ENCODE data around the gene CLSTN3. TPM values are rescaled to one million over a fixed set of nuclear protein-coding genes. Genes with fewer than 3 reads are reported as not detected.
"Not testable (repeated sequence)": the region's sequence is repeated elsewhere in the genome, so short reads cannot be mapped to it uniquely, and the experiment has no call there.

CLSTN3 gene
- total and polyA plus RNA-seq, 2 donors (not counting 1 experiment from before 2014, with no cell fraction given): 11.9 to 23.5 TPM

- H3K36me3 ChIP-seq (ENCODE audit: control insufficient read depth, insufficient read depth, low read length): peaks cover 6% of the 10 kb centered on the region
- H4K20me1 ChIP-seq (ENCODE audit: control insufficient read depth, extremely low read depth, insufficient read depth, low read length): no peaks in the 10 kb centered on the region
- no peaks in the 10 kb centered on the region for H3K9me3 ChIP-seq (ENCODE audit: control insufficient read depth, insufficient read depth, low read depth, low read length)
- no peak overlapping the region for H3K9ac ChIP-seq (ENCODE audit: insufficient read depth, low read length)
- no peaks in the 10 kb centered on the region for H3K27me3 ChIP-seq (ENCODE audit: control insufficient read depth, insufficient read depth, low read length)
- peaks cover 5% of the 10 kb centered on the region for H3K4me1 ChIP-seq (ENCODE audit: control insufficient read depth, extremely low read depth, insufficient read depth, low read length)
- no peak overlapping the region for H3K4me3 ChIP-seq (replicated peaks in 1 of 4; ENCODE audit: control extremely low read depth in 1 of 4, insufficient read depth in 1 of 4, low read depth in 3 of 4, low read length in 4 of 4)
- no peak overlapping the region for H3K27ac ChIP-seq (ENCODE audit: insufficient read depth, low read length)
- H2AFZ ChIP-seq (ENCODE audit: low read length): no peak overlapping the region
- TF ChIP-seq EZH2 (IDR thresholded peaks at IDR 0.05; ENCODE audit: low read length, missing control alignments) (no peak), CTCF (conservative IDR thresholded peaks at IDR 0.05 in 1 of 2, IDR thresholded peaks at IDR 0.05 in 1 of 2; ENCODE audit: low read depth in 1 of 2, low read length in 2 of 2) (no peak)
- H3K4me2 ChIP-seq (ENCODE audit: extremely low read depth, insufficient read depth, low read length): no peak overlapping the region
- H3K79me2 ChIP-seq (ENCODE audit: control insufficient read depth, insufficient read depth, low read length): peaks cover 11% of the 10 kb centered on the region
- DNase-seq (ENCODE audit: low read depth in 2 of 2): no peak
These were observed 26.2 kb upstream of the CLSTN3 start for GRCh38 chr12:7103837-7104584.

- Histone ChIP-seq H4K20me1 (ENCODE audit: control insufficient read depth, extremely low read depth, insufficient read depth, low read length) (no peaks in the 10 kb centered on the region), H3K79me2 (ENCODE audit: control insufficient read depth, insufficient read depth, low read length) (peaks cover 11% of the 10 kb centered on the region), H2AFZ (ENCODE audit: low read length) (no peak overlapping the region), H3K9me3 (ENCODE audit: control insufficient read depth, insufficient read depth, low read depth, low read length) (no peaks in the 10 kb centered on the region), H3K4me2 (ENCODE audit: extremely low read depth, insufficient read depth, low read length) (no peak overlapping the region), H3K27ac (ENCODE audit: insufficient read depth, low read length) (no peak overlapping the region), H3K27me3 (ENCODE audit: control insufficient read depth, insufficient read depth, low read length) (no peaks in the 10 kb centered on the region), H3K4me3 (replicated peaks in 1 of 4; ENCODE audit: control extremely low read depth in 1 of 4, insufficient read depth in 1 of 4, low read depth in 3 of 4, low read length in 4 of 4) (no peak overlapping the region), H3K36me3 (ENCODE audit: control insufficient read depth, insufficient read depth, low read length) (peaks cover 1% of the 10 kb centered on the region), H3K4me1 (ENCODE audit: control insufficient read depth, extremely low read depth, insufficient read depth, low read length) (peaks cover 7% of the 10 kb centered on the region), H3K9ac (ENCODE audit: insufficient read depth, low read length) (no peak overlapping the region)
- no peak for TF ChIP-seq CTCF (conservative IDR thresholded peaks at IDR 0.05 in 1 of 2, IDR thresholded peaks at IDR 0.05 in 1 of 2; ENCODE audit: low read depth in 1 of 2, low read length in 2 of 2)
- DNase-seq (ENCODE audit: low read depth in 2 of 2): no peak
These were observed 24.1 kb upstream of the CLSTN3 start for GRCh38 chr12:7106082-7106481.

GRCh38 chr12:7107181-7107580 is 23.0 kb upstream of the CLSTN3 start:
- H4K20me1 ChIP-seq (ENCODE audit: control insufficient read depth, extremely low read depth, insufficient read depth, low read length); H3K9ac ChIP-seq (ENCODE audit: insufficient read depth, low read length): not testable (repeated sequence)

More at GRCh38 chr12:7107181-7107580, 23.0 kb upstream of the CLSTN3 start:
- not testable (repeated sequence) for H3K27ac ChIP-seq (ENCODE audit: insufficient read depth, low read length); H3K9me3 ChIP-seq (ENCODE audit: control insufficient read depth, insufficient read depth, low read depth, low read length); H3K4me1 ChIP-seq (ENCODE audit: control insufficient read depth, extremely low read depth, insufficient read depth, low read length); H3K36me3 ChIP-seq (ENCODE audit: control insufficient read depth, insufficient read depth, low read length); DNase-seq (ENCODE audit: low read depth in 2 of 2); H3K27me3 ChIP-seq (ENCODE audit: control insufficient read depth, insufficient read depth, low read length); H3K4me2 ChIP-seq (ENCODE audit: extremely low read depth, insufficient read depth, low read length); H2AFZ ChIP-seq (ENCODE audit: low read length)
- Histone ChIP-seq H3K4me3 (replicated peaks in 1 of 4; ENCODE audit: control extremely low read depth in 1 of 4, insufficient read depth in 1 of 4, low read depth in 3 of 4, low read length in 4 of 4) (peak overlapping the region in 2 of 4 experiments; percentile 82 to 85), H3K79me2 (ENCODE audit: control insufficient read depth, insufficient read depth, low read length) (peaks cover 11% of the 10 kb centered on the region)
